ENCODE data around the gene ADCY10. TPM values are rescaled to one million over a fixed set of nuclear protein-coding genes. Genes with fewer than 3 reads are reported as not detected.
A peak's percentile ranks its signal among the peaks of the same experiment; 100 is the strongest.

The ADCY10 gene
- 0.13 TPM for total RNA-seq (2013)
- polyA plus RNA-seq (under 1 TPM in 1 of 3 donors, not detected in 2; 0.09 TPM), polyA minus RNA-seq (not detected in 2 replicates), total RNA-seq (0 to 2.9 (median 0.33) reads per million in 11 experiments)

GRCh38 chr1:167913895-167914496 is at the start of gene ADCY10:
Gene ADCY10 (minus strand): TSS chr1:167914134. CDS start chr1:167905140, 8,994 bp downstream.
- 100% methylated on average over 7 of the region's 9 CpGs for WGBS (ENCODE audit: insufficient coverage)
- Mint-ChIP-seq H3K36me3 (peaks cover 31 to 34% of the 10 kb centered on the region in 2 donors), H3K4me3 (no peak within 1 kb of the TSS), H3K4me1 (peaks cover 9% of the 10 kb centered on the region), H3K27ac (peak within 1 kb of the TSS in 2 of 7 donors; percentile 47 to 60), H3K9me3 (peaks cover 6 to 13% (median 10%) of the 10 kb centered on the region in 7 donors), H3K27me3 (ENCODE audit: low read depth in 3 of 3) (peaks cover 0 to 3% (median 0%) of the 10 kb centered on the region in 3 donors)
- intact Hi-C loops (cut with micrococcal nuclease), result no loop called here
- H4K20me1 ChIP-seq (ENCODE audit: insufficient read depth, low read length), result no peaks in the 10 kb centered on the region
- H3K9me3 ChIP-seq (replicated peaks in 1 of 2; ENCODE audit: control insufficient read depth in 1 of 2, insufficient read depth in 1 of 2, low read length in 2 of 2), result peaks cover 10 to 12% of the 10 kb centered on the region in 2 donors
- no peak within 1 kb of the TSS for H3K4me3 ChIP-seq (replicated peaks in 1 of 3; ENCODE audit: low read depth in 2 of 3, low read length in 3 of 3)
- H3K79me2 ChIP-seq (ENCODE audit: insufficient read depth, low read length), result no peaks in the 10 kb centered on the region
- no peaks in the 10 kb centered on the region for H3K27me3 ChIP-seq (ENCODE audit: control insufficient read depth in 2 of 2, insufficient read depth in 2 of 2, low read length in 2 of 2)
- no peak for TF ChIP-seq CTCF (IDR thresholded peaks at IDR 0.05)
- no peak within 1 kb of the TSS for H2AFZ ChIP-seq (ENCODE audit: insufficient read depth, low read depth, low read length, poor library complexity, severe bottlenecking)
- no peak within 1 kb of the TSS for H3K9ac ChIP-seq (ENCODE audit: insufficient read depth, low read length, poor library complexity, severe bottlenecking)
- DNase-seq, result no peak
- peaks cover 13 to 43% of the 10 kb centered on the region in 2 donors for H3K36me3 ChIP-seq (replicated peaks in 1 of 2; ENCODE audit: control insufficient read depth in 1 of 2, insufficient read depth in 2 of 2, low read length in 2 of 2)
- H3K27ac ChIP-seq (ENCODE audit: low read depth in 1 of 2, low read length in 2 of 2), result no peak within 1 kb of the TSS
- no peak within 1 kb of the TSS for H3K4me2 ChIP-seq (replicated peaks; ENCODE audit: extremely low read depth, low read length, poor library complexity, severe bottlenecking)
- peaks cover 0 to 10% of the 10 kb centered on the region in 2 donors for H3K4me1 ChIP-seq (ENCODE audit: control insufficient read depth in 1 of 2, insufficient read depth in 2 of 2, low read length in 2 of 2)

GRCh38 chr1:167957710-167958109 is 43.8 kb upstream of the ADCY10 start:
- Histone ChIP-seq H3K27me3 (ENCODE audit: control insufficient read depth in 2 of 2, insufficient read depth in 2 of 2, low read length in 2 of 2) (no peaks in the 10 kb centered on the region), H3K36me3 (replicated peaks in 1 of 2; ENCODE audit: control insufficient read depth in 1 of 2, insufficient read depth in 2 of 2, low read length in 2 of 2) (peaks cover 24 to 30% of the 10 kb centered on the region in 2 donors), H3K9ac (ENCODE audit: insufficient read depth, low read length, poor library complexity, severe bottlenecking) (no peak overlapping the region), H4K20me1 (ENCODE audit: insufficient read depth, low read length) (peaks cover 2% of the 10 kb centered on the region), H3K4me1 (ENCODE audit: control insufficient read depth in 1 of 2, insufficient read depth in 2 of 2, low read length in 2 of 2) (no peaks in the 10 kb centered on the region), H3K27ac (ENCODE audit: low read depth in 1 of 2, low read length in 2 of 2) (no peak overlapping the region), H3K9me3 (replicated peaks in 1 of 2; ENCODE audit: control insufficient read depth in 1 of 2, insufficient read depth in 1 of 2, low read length in 2 of 2) (peaks cover 0 to 2% of the 10 kb centered on the region in 2 donors), H3K4me2 (replicated peaks; ENCODE audit: extremely low read depth, low read length, poor library complexity, severe bottlenecking) (no peak overlapping the region), H2AFZ (ENCODE audit: insufficient read depth, low read depth, low read length, poor library complexity, severe bottlenecking) (no peak overlapping the region), H3K4me3 (replicated peaks in 1 of 3; ENCODE audit: low read depth in 2 of 3, low read length in 3 of 3) (no peak overlapping the region), H3K79me2 (ENCODE audit: insufficient read depth, low read length) (peaks cover 8% of the 10 kb centered on the region)
- Mint-ChIP-seq H3K9me3 (peaks cover 0 to 9% (median 0%) of the 10 kb centered on the region in 7 donors), H3K27ac (no peak overlapping the region), H3K27me3 (ENCODE audit: low read depth in 3 of 3) (no peaks in the 10 kb centered on the region), H3K4me1 (no peaks in the 10 kb centered on the region), H3K4me3 (no peak overlapping the region), H3K36me3 (peaks cover 35 to 64% of the 10 kb centered on the region in 2 donors)
- TF ChIP-seq CTCF (IDR thresholded peaks at IDR 0.05), result no peak
- intact Hi-C loops (cut with micrococcal nuclease), result no loop called here
- DNase-seq, result no peak

All from CD14-positive monocyte (primary cell).